Thyroid gland (tissue), 4 donors: ENCODE results near the gene CHCHD10. TPM values are rescaled to one million over a fixed set of nuclear protein-coding genes. Genes with fewer than 3 reads are reported as not detected.

Experiments used
- DNase-seq, 2 donors: peaks; one replicate each; pipeline ENCODE4 v3.0.0-alpha.2; 2019
- H3K27ac ChIP-seq, 3 donors: fragments of 200-600 bp; sonication (generic); 1 replicate in 2 of 3; 2 replicates in 1 of 3; pipeline ENCODE4 v1.5.1; 2016 to 2019; ENCODE audit warnings: mild to moderate bottlenecking in 1 of 3, moderate library complexity in 1 of 3
- H3K27me3 ChIP-seq: fragments of 200-600 bp; sonication (generic); one replicate; pipeline ENCODE4 v1.5.1; 2019
- H3K36me3 ChIP-seq, 2 donors: fragments of 200-600 bp; sonication (generic); one replicate each; pipeline ENCODE4 v1.5.1; 2016 to 2019
- H3K4me1 ChIP-seq, 2 donors: fragments of 200-600 bp; sonication (generic); one replicate each; pipeline ENCODE4 v1.5.1; 2017 to 2019
- H3K4me3 ChIP-seq, 3 donors: fragments of 200-600 bp; sonication (generic); replicated peaks in 1 of 3; 1 replicate in 2 of 3; 2 replicates in 1 of 3; pipeline ENCODE4 v1.5.1; 2016; ENCODE audit warnings: mild to moderate bottlenecking in 1 of 3
- H3K9me3 ChIP-seq: fragments of 200-600 bp; sonication (generic); one replicate; pipeline ENCODE4 v1.5.1; 2017
- CTCF ChIP-seq, 6 experiments: fragments of 200-600 bp in 3 of 6; fragments of 450-650 bp in 3 of 6; sonication (generic) in 3 of 6; IDR thresholded peaks; one replicate each; pipeline ENCODE4 v1.5.1; 2016 to 2019; ENCODE audit warnings: antibody characterized with exemption in 6 of 6, mild to moderate bottlenecking in 2 of 6, inconsistent platforms in 1 of 6, moderate library complexity in 1 of 6
- POLR2A ChIP-seq, 2 donors: fragments of 450-650 bp; IDR thresholded peaks; one replicate each; pipeline ENCODE4 v1.6.1; 2017; ENCODE audit warnings: antibody characterized with exemption in 2 of 2, mild to moderate bottlenecking in 2 of 2, moderate library complexity in 1 of 2
- WGBS, 2 donors: methylation state at CpG; one replicate each; pipeline ENCODE4 v1.1.5; 2017; 5-methylcytosine and 5-hydroxymethylcytosine counted together
- intact Hi-C: fragments of 100-400 bp; cut with DNase I; formaldehyde crosslinking; loops from one replicate; pipeline ENCODE4 v1.15.1; 2023
- total RNA-seq, 4 donors: library from RNA; depleted of rRNA; stranded (reverse); fragments of >200 nt; gene quantifications; one replicate each; pipeline ENCODE4 v1.2.3, GENCODE V29; 2016

Gene CHCHD10
- total RNA-seq, 4 donors from 2014 or later = 9.4 to 154 (median 47.0) TPM

DNA sequence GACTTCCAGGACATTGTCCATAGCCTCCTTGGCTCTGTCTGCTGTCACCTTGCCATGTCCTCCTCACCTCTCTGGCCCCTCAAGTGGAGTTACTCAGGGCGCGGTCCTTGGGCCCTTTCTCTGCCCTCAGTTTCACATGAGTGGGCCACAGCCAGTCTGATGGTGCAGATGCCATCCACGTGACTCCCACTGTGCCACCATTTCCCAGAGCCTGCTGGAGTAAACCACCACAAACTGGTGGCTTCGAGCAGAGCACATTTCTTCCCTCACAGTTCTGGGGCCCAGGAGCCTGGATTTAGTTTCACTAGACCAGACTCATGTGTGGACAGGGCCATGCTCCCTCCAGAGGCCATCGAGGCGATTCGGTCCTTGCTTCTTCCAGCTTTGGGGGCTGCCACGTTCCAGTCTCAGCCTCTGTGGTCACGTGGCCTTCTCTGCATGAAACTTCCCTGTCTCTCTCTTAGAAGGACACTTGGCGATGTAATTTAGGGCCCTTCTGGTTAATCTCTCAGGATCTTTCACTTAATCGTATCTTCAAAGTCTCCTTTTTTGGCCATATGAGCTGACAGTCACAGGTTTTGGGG is 33.6 kb upstream of the CHCHD10 start:
- TF ChIP-seq CTCF (IDR thresholded peaks at IDR 0.05) = no peak
- TF ChIP-seq POLR2A (IDR thresholded peaks at IDR 0.05) = no peak
- peaks cover 66 to 75% of the 10 kb centered on the region in 2 donors for H3K36me3 ChIP-seq
- DNase-seq = peak; percentile 77 to 78
- no peak overlapping the region for H3K4me3 ChIP-seq
- no peaks in the 10 kb centered on the region for H3K27me3 ChIP-seq
- peak overlapping the region; percentile 27 to 56 (median 45) for H3K27ac ChIP-seq
- H3K4me1 ChIP-seq = peaks cover 0 to 9% of the 10 kb centered on the region in 2 donors
- no peaks in the 10 kb centered on the region for H3K9me3 ChIP-seq
- WGBS, 2 donors = 77 to 81% methylated on average over 11 of the region's 11 CpGs
- intact Hi-C loops = no loop called here

DNA sequence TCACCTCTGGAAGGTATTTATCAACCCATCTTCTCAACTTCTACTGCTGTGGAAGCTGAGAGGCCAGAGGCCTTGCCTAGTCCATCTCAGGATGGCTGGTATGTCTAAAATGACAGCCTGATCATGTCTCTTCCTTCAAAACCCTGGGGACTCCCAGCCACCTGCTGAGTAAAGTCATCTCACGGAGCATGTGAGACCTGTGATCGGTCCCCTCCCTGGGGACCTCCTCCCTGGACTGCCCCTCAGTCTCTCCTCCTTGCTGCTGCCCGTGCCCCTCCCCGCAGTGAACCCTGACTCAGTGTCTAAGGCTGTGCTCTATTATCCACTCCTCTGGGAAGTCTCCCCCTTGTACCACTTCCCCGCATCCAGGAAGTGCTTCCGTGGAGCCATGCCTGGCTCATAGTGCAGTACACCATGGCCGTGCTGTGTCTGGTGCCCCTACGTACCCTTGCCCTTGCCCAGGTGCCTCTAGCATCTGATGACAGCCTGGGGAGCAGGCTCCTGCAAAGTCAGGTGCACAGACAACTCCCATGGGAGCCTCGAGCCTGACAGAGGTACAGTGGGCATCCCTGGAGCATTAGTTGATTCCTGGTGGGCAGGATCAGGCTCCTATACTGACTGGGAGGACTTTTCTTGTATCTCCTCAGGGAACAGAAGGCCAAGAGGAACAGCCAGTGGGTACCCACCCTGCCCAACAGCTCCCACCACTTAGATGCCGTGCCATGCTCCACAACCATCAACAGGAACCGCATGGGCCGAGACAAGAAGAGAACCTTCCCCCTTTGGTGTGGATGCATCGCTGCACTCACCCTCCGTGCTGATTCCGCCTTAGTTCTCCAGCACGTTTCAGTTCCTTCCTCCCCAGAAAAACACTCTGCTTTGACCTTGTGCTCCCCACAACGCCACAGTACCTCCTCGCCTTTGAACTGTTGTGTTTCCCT is 32.8 kb upstream of the CHCHD10 start:
- H3K4me1 ChIP-seq = peaks cover 0 to 9% of the 10 kb centered on the region in 2 donors
- peaks cover 65 to 74% of the 10 kb centered on the region in 2 donors for H3K36me3 ChIP-seq
- no peak overlapping the region for H3K4me3 ChIP-seq
- no peak for DNase-seq
- intact Hi-C loops = no loop called here
- H3K27ac ChIP-seq = no peak overlapping the region
- no peaks in the 10 kb centered on the region for H3K27me3 ChIP-seq
- H3K9me3 ChIP-seq = no peaks in the 10 kb centered on the region
- no peak for TF ChIP-seq POLR2A (IDR thresholded peaks at IDR 0.05)
- no peak for TF ChIP-seq CTCF (IDR thresholded peaks at IDR 0.05)
- 90 to 92% methylated on average over 17 to 18 of the region's 18 CpGs for WGBS, 2 donors

DNA sequence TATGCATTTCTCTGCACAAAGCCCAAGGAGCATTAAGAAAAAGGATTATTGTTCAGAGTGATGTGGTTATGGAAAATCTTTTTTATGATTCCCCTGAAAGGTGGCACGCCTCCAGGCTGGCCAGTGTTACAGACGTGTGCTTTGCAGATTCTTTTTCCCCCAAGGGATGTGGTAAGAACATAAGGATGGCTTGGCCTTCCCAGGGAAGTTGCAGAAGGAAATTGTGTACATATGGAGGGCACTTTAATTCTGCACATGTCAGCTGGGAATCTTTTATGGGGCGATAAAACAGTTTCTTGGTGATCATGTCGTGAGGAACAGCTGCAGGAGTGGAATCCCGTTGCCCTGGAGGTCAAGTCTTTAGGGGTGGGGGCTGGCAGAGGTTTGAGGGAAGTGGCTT is 28.7 kb upstream of the CHCHD10 start:
- Histone ChIP-seq H3K9me3 (no peaks in the 10 kb centered on the region), H3K27ac (no peak overlapping the region), H3K36me3 (peaks cover 54 to 67% of the 10 kb centered on the region in 2 donors), H3K4me1 (peaks cover 0 to 8% of the 10 kb centered on the region in 2 donors), H3K27me3 (no peaks in the 10 kb centered on the region), H3K4me3 (no peak overlapping the region)
- TF ChIP-seq POLR2A (IDR thresholded peaks at IDR 0.05) = no peak
- TF ChIP-seq CTCF (IDR thresholded peaks at IDR 0.05) = no peak
- intact Hi-C loops = no loop called here
- WGBS, 2 donors = 81 to 87% methylated on average over 5 of the region's 5 CpGs
- DNase-seq = no peak

- Histone ChIP-seq H3K4me3 (no peak overlapping the region), H3K36me3 (peaks cover 37 to 48% of the 10 kb centered on the region in 2 donors), H3K27me3 (no peaks in the 10 kb centered on the region), H3K27ac (no peak overlapping the region), H3K9me3 (no peaks in the 10 kb centered on the region), H3K4me1 (peaks cover 8 to 9% of the 10 kb centered on the region in 2 donors)
- no peak for TF ChIP-seq CTCF (IDR thresholded peaks at IDR 0.05)
- no peak for TF ChIP-seq POLR2A (IDR thresholded peaks at IDR 0.05)
- WGBS, 2 donors = 95% methylated on average over 8 of the region's 8 CpGs
- intact Hi-C loops = no loop called here
- no peak for DNase-seq
These were observed 25.6 kb upstream of the CHCHD10 start for GRCh38 chr22:23793326-23793725.
